Measurements from ENCODE around the gene FSTL5.

DNA sequence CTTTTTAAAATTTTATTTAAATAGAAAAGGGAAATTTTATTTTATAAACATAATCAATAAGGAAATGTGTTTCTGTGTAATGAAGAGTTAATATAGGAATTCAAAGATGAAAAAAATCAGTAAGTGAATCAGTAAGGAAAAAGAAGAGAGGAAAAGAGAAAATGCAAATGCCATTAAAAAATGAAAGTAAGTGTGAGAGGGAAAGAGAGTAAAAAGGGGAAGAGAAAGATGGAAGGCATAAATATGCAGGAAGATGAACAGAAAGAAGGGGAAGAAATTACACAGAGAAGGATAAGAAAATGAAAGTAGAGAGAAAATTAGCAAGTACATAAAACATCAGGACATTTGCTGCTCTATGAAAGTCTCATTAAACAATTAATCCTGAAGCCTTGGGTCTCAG lies 349.9 kb downstream of the FSTL5 start:
- TF ChIP-seq, protein P1, sequence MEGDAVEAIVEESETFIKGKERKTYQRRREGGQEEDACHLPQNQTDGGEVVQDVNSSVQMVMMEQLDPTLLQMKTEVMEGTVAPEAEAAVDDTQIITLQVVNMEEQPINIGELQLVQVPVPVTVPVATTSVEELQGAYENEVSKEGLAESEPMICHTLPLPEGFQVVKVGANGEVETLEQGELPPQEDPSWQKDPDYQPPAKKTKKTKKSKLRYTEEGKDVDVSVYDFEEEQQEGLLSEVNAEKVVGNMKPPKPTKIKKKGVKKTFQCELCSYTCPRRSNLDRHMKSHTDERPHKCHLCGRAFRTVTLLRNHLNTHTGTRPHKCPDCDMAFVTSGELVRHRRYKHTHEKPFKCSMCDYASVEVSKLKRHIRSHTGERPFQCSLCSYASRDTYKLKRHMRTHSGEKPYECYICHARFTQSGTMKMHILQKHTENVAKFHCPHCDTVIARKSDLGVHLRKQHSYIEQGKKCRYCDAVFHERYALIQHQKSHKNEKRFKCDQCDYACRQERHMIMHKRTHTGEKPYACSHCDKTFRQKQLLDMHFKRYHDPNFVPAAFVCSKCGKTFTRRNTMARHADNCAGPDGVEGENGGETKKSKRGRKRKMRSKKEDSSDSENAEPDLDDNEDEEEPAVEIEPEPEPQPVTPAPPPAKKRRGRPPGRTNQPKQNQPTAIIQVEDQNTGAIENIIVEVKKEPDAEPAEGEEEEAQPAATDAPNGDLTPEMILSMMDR (conservative IDR thresholded peaks at IDR 0.05; ENCODE audit: low read length) = no peak
- TF ChIP-seq EZH2phosphoT487 (IDR thresholded peaks at IDR 0.05; ENCODE audit: borderline replicate concordance, low read depth, low read length) = no peak

All from OCI-LY7 (cell line).